Activated B cell treated with CpG ODN at 0.5 μM for 24 hours (primary cell): ENCODE data around the gene PEX6. TPM values are rescaled to one million over a fixed set of nuclear protein-coding genes. Genes with fewer than 3 reads are reported as not detected.

Source experiments
- ATAC-seq: fragments of 200-7000 bp; cut with Tn5 transposase; one replicate; pipeline ENCODE4 v1.10.0; 2021; ENCODE audit warnings: low read depth, mild to moderate bottlenecking, moderate library complexity
- CTCF ChIA-PET: fragments of 350-600 bp; sonication (Branson Sonifier 250); formaldehyde crosslinking; loops from one replicate; lab custom pipeline; 2021; ENCODE audit warnings: antibody characterized with exemption; lab: Charles Lee
- POLR2A ChIA-PET: fragments of 350-600 bp; sonication (Branson Sonifier 250); formaldehyde crosslinking; loops from one replicate; lab custom pipeline; 2021; ENCODE audit warnings: antibody characterized with exemption; lab: Charles Lee
- DNase-seq: peaks from one replicate; pipeline ENCODE4 v3.0.0; 2022
- H3K27ac Mint-ChIP-seq: one replicate; pipeline ENCODE4 v1.8.0; 2020; ENCODE audit warnings: mixed read lengths
- H3K27me3 Mint-ChIP-seq: one replicate; pipeline ENCODE4 v1.8.0; 2021; ENCODE audit warnings: mixed read lengths
- H3K36me3 Mint-ChIP-seq: one replicate; pipeline ENCODE4 v1.8.0; 2021; ENCODE audit warnings: low read depth, mixed read lengths
- H3K4me1 Mint-ChIP-seq: one replicate; pipeline ENCODE4 v1.8.0; 2021; ENCODE audit warnings: mixed read lengths
- H3K4me3 Mint-ChIP-seq: one replicate; pipeline ENCODE4 v1.8.0; 2020; ENCODE audit warnings: mild to moderate bottlenecking, mixed read lengths
- H3K9me3 Mint-ChIP-seq: one replicate; pipeline ENCODE4 v1.8.0; 2020; ENCODE audit warnings: mixed read lengths
- intact Hi-C: fragments of 100-400 bp; cut with micrococcal nuclease; formaldehyde crosslinking; loops from one replicate; pipeline ENCODE4 v1.15.1; 2024
- total RNA-seq: library from RNA; stranded (reverse); gene quantifications from 2 replicates; pipeline ENCODE4 v1.2.3, GENCODE V29; 2022
- TF ChIP-seq, protein P1 (sequence below): fragments of 200-600 bp; IDR thresholded peaks from one replicate; pipeline ENCODE4 v1.8.0; 2022; ENCODE audit warnings: antibody characterized with exemption, mild to moderate bottlenecking

Gene PEX6
- total RNA-seq, 1 donor from 2014 or later: 13.2 TPM

DNA sequence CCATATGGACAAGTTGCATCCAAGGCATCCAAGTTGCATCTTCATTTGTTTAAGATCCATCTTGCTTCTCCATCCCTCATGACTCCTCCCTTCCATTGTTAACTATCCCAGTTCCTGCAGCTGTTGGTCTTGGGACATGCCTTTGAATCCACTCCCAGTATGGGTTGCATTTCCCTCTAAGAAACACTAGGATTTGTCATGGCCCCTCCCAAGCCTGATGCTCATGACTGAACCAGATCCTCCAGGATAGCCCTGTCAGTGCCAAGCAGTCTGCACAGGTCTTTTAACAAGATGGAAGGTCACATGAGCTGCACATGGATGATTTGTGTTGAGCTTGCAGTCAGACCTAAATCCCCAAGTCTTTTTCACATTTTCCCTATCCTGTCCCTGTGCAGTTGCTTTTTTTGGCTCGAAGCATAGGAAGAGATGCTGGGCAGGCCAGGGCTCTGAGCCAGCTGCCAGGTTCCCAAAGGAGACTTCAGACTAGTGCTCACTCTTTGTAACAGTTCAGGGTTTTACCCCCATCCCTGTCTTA is 9.6 kb upstream of the PEX6 start:
- intact Hi-C loops: no loop called here
- ChIA-PET CTCF (no interaction called here), POLR2A (interaction anchor here (1.1 to 1.9 kb wide), 2 partner anchors 9 to 58 kb away, joined by 5 to 11 read pairs; partner anchors contain the start of gene PEX6)
- DNase-seq (no peak), ATAC-seq (no peak)
- H3K27me3 Mint-ChIP-seq: no peaks in the 10 kb centered on the region
- H3K36me3 Mint-ChIP-seq: peaks cover 28% of the 10 kb centered on the region
- H3K9me3 Mint-ChIP-seq: no peaks in the 10 kb centered on the region
- no peak overlapping the region for H3K4me3 Mint-ChIP-seq
- peaks cover 34% of the 10 kb centered on the region for H3K4me1 Mint-ChIP-seq
- TF ChIP-seq, protein P1, sequence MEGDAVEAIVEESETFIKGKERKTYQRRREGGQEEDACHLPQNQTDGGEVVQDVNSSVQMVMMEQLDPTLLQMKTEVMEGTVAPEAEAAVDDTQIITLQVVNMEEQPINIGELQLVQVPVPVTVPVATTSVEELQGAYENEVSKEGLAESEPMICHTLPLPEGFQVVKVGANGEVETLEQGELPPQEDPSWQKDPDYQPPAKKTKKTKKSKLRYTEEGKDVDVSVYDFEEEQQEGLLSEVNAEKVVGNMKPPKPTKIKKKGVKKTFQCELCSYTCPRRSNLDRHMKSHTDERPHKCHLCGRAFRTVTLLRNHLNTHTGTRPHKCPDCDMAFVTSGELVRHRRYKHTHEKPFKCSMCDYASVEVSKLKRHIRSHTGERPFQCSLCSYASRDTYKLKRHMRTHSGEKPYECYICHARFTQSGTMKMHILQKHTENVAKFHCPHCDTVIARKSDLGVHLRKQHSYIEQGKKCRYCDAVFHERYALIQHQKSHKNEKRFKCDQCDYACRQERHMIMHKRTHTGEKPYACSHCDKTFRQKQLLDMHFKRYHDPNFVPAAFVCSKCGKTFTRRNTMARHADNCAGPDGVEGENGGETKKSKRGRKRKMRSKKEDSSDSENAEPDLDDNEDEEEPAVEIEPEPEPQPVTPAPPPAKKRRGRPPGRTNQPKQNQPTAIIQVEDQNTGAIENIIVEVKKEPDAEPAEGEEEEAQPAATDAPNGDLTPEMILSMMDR: no peak
- no peak overlapping the region for H3K27ac Mint-ChIP-seq

DNA sequence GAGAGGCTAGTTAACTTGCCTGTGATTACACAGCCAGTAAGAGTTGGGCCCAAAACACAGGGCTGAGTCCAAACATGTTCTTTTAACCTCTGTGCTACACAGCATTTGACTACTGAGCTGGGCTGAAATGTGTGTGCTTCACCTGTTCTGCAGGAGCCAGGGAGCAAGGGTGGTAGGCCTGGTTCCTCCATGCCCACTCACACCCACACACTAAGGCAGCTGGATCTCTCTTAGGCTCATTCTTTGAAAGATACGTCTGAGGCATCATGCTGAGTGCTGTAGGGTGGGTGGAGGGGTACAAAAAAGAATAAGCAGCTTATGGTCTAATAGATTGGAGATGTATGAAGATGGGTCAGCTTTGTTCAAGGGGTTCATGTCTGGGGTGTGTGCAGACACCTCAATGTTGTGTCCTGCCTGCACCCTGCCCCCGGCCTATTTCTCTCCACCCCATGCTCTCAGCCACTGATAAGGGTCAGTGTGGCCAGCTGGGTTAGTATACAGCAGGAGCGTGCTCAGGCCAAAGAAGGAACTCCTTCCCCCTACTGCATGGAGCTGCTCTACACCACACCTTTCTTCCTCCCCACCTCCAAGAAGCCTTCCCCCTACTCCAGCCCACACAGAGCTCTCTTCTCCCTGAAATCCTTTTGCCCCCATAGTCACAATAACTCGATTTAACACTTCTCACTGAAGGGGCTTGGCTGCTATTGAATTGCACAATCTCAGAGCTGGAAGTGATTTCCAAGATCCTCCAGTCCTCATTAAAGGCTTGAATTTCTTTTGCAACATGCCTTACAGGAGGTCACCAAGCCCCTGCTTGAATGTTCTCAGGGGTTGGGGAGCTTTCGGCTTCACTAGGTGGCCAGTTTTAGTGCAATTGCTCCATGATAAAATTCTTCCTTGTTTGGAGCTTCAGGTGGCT is 8.8 kb upstream of the PEX6 start:
- H3K27me3 Mint-ChIP-seq: no peaks in the 10 kb centered on the region
- no peak overlapping the region for H3K27ac Mint-ChIP-seq
- no peak for ATAC-seq
- POLR2A ChIA-PET: interaction anchor here (0.6 to 1.9 kb wide), 3 partner anchors 8 to 57 kb away, joined by 5 to 14 read pairs (median 11); partner anchors contain the start of gene PEX6
- CTCF ChIA-PET: no interaction called here
- no peaks in the 10 kb centered on the region for H3K9me3 Mint-ChIP-seq
- H3K4me3 Mint-ChIP-seq: no peak overlapping the region
- H3K36me3 Mint-ChIP-seq: peaks cover 25% of the 10 kb centered on the region
- no peak for DNase-seq
- TF ChIP-seq, protein P1: no peak
- peaks cover 34% of the 10 kb centered on the region for H3K4me1 Mint-ChIP-seq
- intact Hi-C loops: no loop called here

DNA sequence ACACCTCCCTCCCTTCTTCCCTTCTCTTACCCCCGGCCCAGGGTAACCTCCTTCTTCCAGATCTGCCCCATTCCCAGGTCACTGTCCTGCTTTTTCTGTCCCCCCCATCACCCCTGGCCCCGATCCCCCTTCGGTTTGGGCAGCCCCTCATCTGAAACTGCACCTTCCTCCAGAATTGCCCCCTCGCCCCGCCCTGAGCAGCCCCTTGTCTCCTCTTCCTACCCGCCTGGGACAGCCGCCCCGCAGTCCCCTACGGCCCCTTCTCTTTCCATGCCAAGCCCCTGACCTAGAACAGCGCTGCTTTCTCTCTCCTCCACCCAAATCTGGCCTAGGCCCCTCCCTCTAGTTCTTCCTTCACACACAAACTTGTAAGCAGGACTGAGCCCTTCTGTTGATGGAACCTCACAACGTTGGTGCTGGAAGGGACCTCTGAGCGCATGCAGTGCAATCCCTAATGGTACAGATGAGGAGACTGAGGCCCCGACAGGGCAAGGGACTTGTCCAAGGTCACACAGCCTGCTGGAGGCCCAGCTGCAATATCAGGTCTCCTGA is 6.0 kb upstream of the PEX6 start:
- Mint-ChIP-seq H3K4me3 (peak overlapping the region; percentile 85), H3K27ac (peak overlapping the region; percentile 13), H3K36me3 (peaks cover 18% of the 10 kb centered on the region), H3K27me3 (no peaks in the 10 kb centered on the region), H3K9me3 (no peaks in the 10 kb centered on the region), H3K4me1 (peaks cover 37% of the 10 kb centered on the region)
- ATAC-seq (no peak), DNase-seq (no peak)
- ChIA-PET POLR2A (interaction anchor here (0.6 to 4.0 kb wide), 16 partner anchors 10 to 1262 kb away, joined by 3 to 67 read pairs (median 6); partner anchors contain the start of genes CNPY3, CUL7, HSP90AB1 and KLHDC3), CTCF (interaction anchor here (1.8 kb wide), 1 partner anchor 56 kb away, joined by 7 read pairs; the partner anchor contains the start of gene CNPY3)
- TF ChIP-seq, protein P1: no peak
- intact Hi-C loops: loop anchor here (1.0 to 2.0 kb wide), 4 partner anchors 28 to 384 kb away; partner anchors contain the start of genes KLC4, MEA1, MRPL2 and ZNF318

DNA sequence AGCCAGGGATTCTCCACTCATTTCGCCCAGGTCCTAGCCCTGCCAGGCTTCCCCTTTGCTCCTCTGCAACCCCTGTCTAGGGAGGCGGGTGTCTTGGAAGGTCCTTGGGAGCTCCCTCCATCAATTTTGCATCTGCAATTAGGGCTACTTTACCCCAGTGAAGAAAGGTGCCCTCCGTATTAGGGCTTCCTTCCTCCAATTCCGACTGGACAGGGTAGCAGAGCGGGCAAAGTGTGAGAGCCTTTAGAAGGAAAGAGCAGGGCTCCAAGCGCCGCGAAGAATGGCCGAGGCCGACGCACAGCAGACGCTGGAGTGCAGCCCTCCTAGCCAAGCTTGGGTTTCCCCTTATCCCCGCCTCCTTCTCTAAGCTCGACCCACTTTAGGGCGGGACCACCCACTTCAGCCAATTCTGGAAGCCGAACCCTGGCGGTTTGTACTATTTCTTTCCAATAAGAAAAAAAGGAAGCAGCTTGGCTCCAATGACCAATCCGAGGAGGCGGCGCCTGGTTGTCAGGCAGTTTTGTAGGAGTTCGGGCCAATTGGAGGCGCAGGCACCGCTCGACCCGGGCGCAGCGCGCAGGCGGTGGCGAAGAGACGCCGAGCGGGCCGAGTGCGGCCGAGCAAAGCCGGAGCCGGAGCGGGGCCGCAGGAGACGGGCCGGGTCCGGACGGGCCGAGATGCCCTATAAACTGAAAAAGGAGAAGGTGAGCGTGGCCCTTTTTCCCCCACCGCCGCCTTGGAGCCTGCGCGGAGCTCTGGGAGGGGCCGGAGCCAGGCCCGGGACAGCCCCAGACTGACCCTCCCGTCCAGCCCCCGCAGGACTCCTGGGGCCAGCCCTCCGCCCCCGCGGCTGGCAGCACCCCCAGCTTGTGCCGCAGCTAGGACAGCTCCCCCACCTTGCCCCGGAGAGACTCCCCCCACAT is 5.3 kb upstream of the PEX6 start, which contains the start of gene PPP2R5D:
PPP2R5D (plus strand) TSS at position 570 of the 923 bp plus-strand sequence; CDS start at position 678, 108 bp downstream.
- Mint-ChIP-seq H3K27ac (peak within 1 kb of the TSS; percentile 88), H3K4me3 (peak within 1 kb of the TSS; percentile 85), H3K27me3 (no peaks in the 10 kb centered on the region), H3K4me1 (peaks cover 44% of the 10 kb centered on the region), H3K9me3 (no peaks in the 10 kb centered on the region), H3K36me3 (peaks cover 13% of the 10 kb centered on the region)
- TF ChIP-seq, protein P1: no peak
- ChIA-PET CTCF (interaction anchor here (0.7 to 1.8 kb wide), 4 partner anchors 25 to 83 kb away, joined by 3 to 7 read pairs (median 4); partner anchors contain the start of gene CNPY3), POLR2A (interaction anchor here (0.5 to 4.0 kb wide), 38 partner anchors 9 to 1263 kb away, joined by 3 to 67 read pairs (median 4); partner anchors contain the start of genes ABCC10, BICRAL, CNPY3 and CUL7)
- peak; percentile 95 for ATAC-seq
- intact Hi-C loops: loop anchor here (1.0 to 2.0 kb wide), 4 partner anchors 29 to 385 kb away; partner anchors contain the start of genes KLC4, MEA1, MRPL2 and ZNF318
- peak; percentile 88 for DNase-seq
